Neural cell (in vitro differentiated cells): ENCODE data around the gene PTPN21. TPM values are rescaled to one million over a fixed set of nuclear protein-coding genes. Genes with fewer than 3 reads are reported as not detected.
"Not testable (repeated sequence)": the region's sequence is repeated elsewhere in the genome, so short reads cannot be mapped to it uniquely, and the experiment has no call there.

Source experiments
- H2AFZ ChIP-seq: fragments of 200-600, 300-800 bp; sonication (generic), shearing (Covaris generic); 2 replicates; pipeline ENCODE4 v1.6.0; 2014; ENCODE audit warnings: low read depth, mild to moderate bottlenecking, antibody characterized with exemption, low read length, moderate library complexity
- H3F3A ChIP-seq: fragments of 200-600 bp; shearing (Covaris generic); 2 replicates; pipeline ENCODE4 v1.6.1; 2016; ENCODE audit warnings: mild to moderate bottlenecking, moderate library complexity, mixed read lengths, antibody characterized with exemption, low read length; ENCODE audit not compliant: insufficient read depth, poor library complexity, severe bottlenecking
- H3K27ac ChIP-seq: fragments of 200-600, 300-800 bp; sonication (generic), shearing (Covaris generic); 2 replicates; pipeline ENCODE4 v1.5.1; 2014; ENCODE audit warnings: mild to moderate bottlenecking, low read length, moderate library complexity
- H3K27me3 ChIP-seq: fragments of 300-800, 200-600 bp; sonication (generic), shearing (Covaris generic); 2 replicates; pipeline ENCODE4 v1.6.0; 2014; ENCODE audit warnings: mild to moderate bottlenecking, low read depth, low read length, moderate library complexity; ENCODE audit not compliant: insufficient read depth
- H3K36me3 ChIP-seq: fragments of 300-800, 200-600 bp; sonication (generic), shearing (Covaris generic); 2 replicates; pipeline ENCODE4 v1.5.1; 2014; ENCODE audit warnings: mild to moderate bottlenecking, antibody characterized with exemption, low read length, moderate library complexity; ENCODE audit not compliant: insufficient read depth
- H3K4me2 ChIP-seq: fragments of 300-800, 200-600 bp; sonication (generic), shearing (Covaris generic); 2 replicates; pipeline ENCODE4 v1.6.0; 2014; ENCODE audit warnings: mild to moderate bottlenecking, low read length
- H3K4me3 ChIP-seq: fragments of 300-800, 200-600 bp; sonication (generic), shearing (Covaris generic); 2 replicates; pipeline ENCODE4 v1.5.1; 2014; ENCODE audit warnings: mild to moderate bottlenecking, low read length, moderate library complexity
- H3K79me2 ChIP-seq: fragments of 200-600 bp; shearing (Covaris generic); replicated peaks from 2 replicates; pipeline ENCODE4 v1.6.0; 2014; ENCODE audit warnings: mild to moderate bottlenecking, low read length, moderate library complexity; ENCODE audit not compliant: insufficient read depth
- H3K9ac ChIP-seq: fragments of 300-800, 200-600 bp; sonication (generic), shearing (Covaris generic); 2 replicates; pipeline ENCODE4 v1.6.1; 2016; ENCODE audit warnings: mild to moderate bottlenecking, low read length, mixed read lengths
- H3K9me2 ChIP-seq: fragments of 200-600 bp; shearing (Covaris generic); 2 replicates; pipeline ENCODE4 v1.6.1; 2016; ENCODE audit warnings: mild to moderate bottlenecking, low read length, mixed read lengths; ENCODE audit not compliant: insufficient read depth
- H3K9me3 ChIP-seq: fragments of 200-600, 300-800 bp; sonication (generic), shearing (Covaris generic); 2 replicates; pipeline ENCODE4 v1.6.1; 2016; ENCODE audit warnings: mild to moderate bottlenecking, mixed run types, low read length, moderate library complexity, mixed read lengths
- H4K20me1 ChIP-seq: fragments of 200-600 bp; shearing (Covaris generic); 2 replicates; pipeline ENCODE4 v1.6.1; 2016; ENCODE audit warnings: mild to moderate bottlenecking, mixed run types; ENCODE audit not compliant: insufficient read depth
- EP300 ChIP-seq: fragments of 450-650 bp; conservative IDR thresholded peaks from 2 replicates; pipeline ENCODE4 v1.6.1; 2014; ENCODE audit warnings: antibody characterized with exemption, mild to moderate bottlenecking, moderate library complexity; ENCODE audit not compliant: poor library complexity, severe bottlenecking
- EZH2 ChIP-seq: fragments of 200-600, 300-800 bp; shearing (Covaris generic), sonication (generic); IDR thresholded peaks from 2 replicates; pipeline ENCODE4 v1.6.1; 2014; ENCODE audit warnings: antibody characterized with exemption, low read length, borderline replicate concordance, mild to moderate bottlenecking; ENCODE audit not compliant: insufficient read depth, poor library complexity, severe bottlenecking
- MXI1 ChIP-seq: fragments of 450-650 bp; conservative IDR thresholded peaks from 2 replicates; pipeline ENCODE4 v1.6.1; 2014; ENCODE audit warnings: antibody characterized with exemption, mild to moderate bottlenecking; ENCODE audit not compliant: poor library complexity, severe bottlenecking
- POLR2AphosphoS5 ChIP-seq: IDR thresholded peaks from 2 replicates; pipeline ENCODE4 v1.6.1; 2012
- RAD21 ChIP-seq: fragments of 450-650 bp; conservative IDR thresholded peaks from 2 replicates; pipeline ENCODE4 v1.6.1; 2014; ENCODE audit warnings: antibody characterized with exemption, mild to moderate bottlenecking, moderate library complexity
- SMC3 ChIP-seq: fragments of 450-650 bp; conservative IDR thresholded peaks from 2 replicates; pipeline ENCODE4 v1.6.1; 2014; ENCODE audit warnings: antibody characterized with exemption, mild to moderate bottlenecking, moderate library complexity; ENCODE audit not compliant: poor library complexity
- TAF1 ChIP-seq: IDR thresholded peaks from 2 replicates; pipeline ENCODE4 v1.6.1; 2012; ENCODE audit warnings: low read depth
- polyA plus RNA-seq: library from polyadenylated mRNA; depleted of rRNA; stranded (reverse); fragments of >200 nt; gene quantifications from 2 replicates; pipeline ENCODE4 v1.2.3, GENCODE V29; 2014
- TF ChIP-seq, protein P1 (sequence below): IDR thresholded peaks from 2 replicates; pipeline ENCODE4 v1.6.1; 2012; ENCODE audit warnings: borderline replicate concordance
- TF ChIP-seq, protein P2 (sequence below): fragments of 450-650 bp; IDR thresholded peaks from 2 replicates; pipeline ENCODE4 v1.5.1; 2014; ENCODE audit warnings: antibody characterized with exemption, mild to moderate bottlenecking, moderate library complexity; ENCODE audit not compliant: poor library complexity, severe bottlenecking

The PTPN21 gene
- polyA plus RNA-seq, 1 donor from 2014 or later: 4.1 TPM

DNA sequence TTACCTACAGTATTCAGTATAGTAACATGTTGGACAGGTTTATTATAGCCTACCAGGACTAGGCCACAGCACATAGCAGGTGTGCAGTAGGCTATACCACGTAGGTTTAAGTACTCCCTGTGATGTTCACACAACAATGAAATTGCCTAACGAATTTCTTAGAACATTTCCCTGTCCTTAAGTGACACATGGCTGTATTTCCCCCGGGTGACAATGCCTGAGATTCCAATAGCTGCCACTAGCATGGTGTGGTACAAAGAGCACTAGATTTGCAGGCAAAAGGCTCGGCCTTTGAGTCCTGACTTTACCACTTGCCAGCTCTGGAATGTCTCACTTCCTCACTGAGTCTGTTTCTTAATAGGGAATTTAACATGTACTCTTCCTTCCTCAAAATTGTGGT, 19.7 kb downstream of the PTPN21 start:
- Histone ChIP-seq H3F3A (no peaks in the 10 kb centered on the region), H3K4me2 (no peak overlapping the region), H2AFZ (no peak overlapping the region), H3K36me3 (peaks cover 7% of the 10 kb centered on the region), H3K27ac (no peak overlapping the region), H3K27me3 (no peaks in the 10 kb centered on the region), H3K9ac (no peak overlapping the region), H3K79me2 (peaks cover 7% of the 10 kb centered on the region), H3K9me2 (no peaks in the 10 kb centered on the region), H3K9me3 (no peaks in the 10 kb centered on the region), H3K4me3 (no peak overlapping the region), H4K20me1 (no peaks in the 10 kb centered on the region)
- TF ChIP-seq SMC3: no peak
- TF ChIP-seq, protein P1, sequence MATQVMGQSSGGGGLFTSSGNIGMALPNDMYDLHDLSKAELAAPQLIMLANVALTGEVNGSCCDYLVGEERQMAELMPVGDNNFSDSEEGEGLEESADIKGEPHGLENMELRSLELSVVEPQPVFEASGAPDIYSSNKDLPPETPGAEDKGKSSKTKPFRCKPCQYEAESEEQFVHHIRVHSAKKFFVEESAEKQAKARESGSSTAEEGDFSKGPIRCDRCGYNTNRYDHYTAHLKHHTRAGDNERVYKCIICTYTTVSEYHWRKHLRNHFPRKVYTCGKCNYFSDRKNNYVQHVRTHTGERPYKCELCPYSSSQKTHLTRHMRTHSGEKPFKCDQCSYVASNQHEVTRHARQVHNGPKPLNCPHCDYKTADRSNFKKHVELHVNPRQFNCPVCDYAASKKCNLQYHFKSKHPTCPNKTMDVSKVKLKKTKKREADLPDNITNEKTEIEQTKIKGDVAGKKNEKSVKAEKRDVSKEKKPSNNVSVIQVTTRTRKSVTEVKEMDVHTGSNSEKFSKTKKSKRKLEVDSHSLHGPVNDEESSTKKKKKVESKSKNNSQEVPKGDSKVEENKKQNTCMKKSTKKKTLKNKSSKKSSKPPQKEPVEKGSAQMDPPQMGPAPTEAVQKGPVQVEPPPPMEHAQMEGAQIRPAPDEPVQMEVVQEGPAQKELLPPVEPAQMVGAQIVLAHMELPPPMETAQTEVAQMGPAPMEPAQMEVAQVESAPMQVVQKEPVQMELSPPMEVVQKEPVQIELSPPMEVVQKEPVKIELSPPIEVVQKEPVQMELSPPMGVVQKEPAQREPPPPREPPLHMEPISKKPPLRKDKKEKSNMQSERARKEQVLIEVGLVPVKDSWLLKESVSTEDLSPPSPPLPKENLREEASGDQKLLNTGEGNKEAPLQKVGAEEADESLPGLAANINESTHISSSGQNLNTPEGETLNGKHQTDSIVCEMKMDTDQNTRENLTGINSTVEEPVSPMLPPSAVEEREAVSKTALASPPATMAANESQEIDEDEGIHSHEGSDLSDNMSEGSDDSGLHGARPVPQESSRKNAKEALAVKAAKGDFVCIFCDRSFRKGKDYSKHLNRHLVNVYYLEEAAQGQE: no peak
- no peak for TF ChIP-seq EP300
- TF ChIP-seq POLR2AphosphoS5: no peak
- no peak for TF ChIP-seq TAF1
- no peak for TF ChIP-seq EZH2
- no peak for TF ChIP-seq RAD21

DNA sequence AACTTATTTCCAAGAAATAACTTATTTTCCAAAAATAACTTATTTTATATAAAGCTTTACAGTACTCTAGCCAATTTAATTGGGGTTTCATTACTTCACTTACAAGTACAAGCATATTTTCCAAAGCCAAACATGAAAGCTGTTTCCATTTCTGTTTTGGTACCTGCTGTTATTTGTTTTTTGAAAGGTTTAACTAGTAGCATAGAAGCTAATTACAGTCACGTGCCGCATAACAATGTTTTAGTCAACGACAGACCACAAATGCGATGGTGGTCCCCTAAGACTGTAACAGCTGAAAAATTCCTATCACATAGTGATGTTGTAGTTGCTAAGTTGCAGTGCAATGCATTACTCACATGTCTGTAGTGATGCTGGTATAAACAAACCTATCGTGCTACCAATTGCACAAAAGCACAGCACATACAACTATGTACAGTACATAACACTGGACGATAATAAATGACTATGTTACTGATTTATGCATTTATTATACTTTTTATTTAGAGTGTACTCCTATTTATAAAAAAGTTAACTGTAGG, 21.7 kb downstream of the PTPN21 start:
- no peaks in the 10 kb centered on the region for H3K27me3 ChIP-seq
- no peak overlapping the region for H3K4me2 ChIP-seq
- H3F3A ChIP-seq: no peaks in the 10 kb centered on the region
- H3K79me2 ChIP-seq: no peaks in the 10 kb centered on the region
- no peak overlapping the region for H3K9ac ChIP-seq
- no peak overlapping the region for H2AFZ ChIP-seq
- no peak overlapping the region for H3K27ac ChIP-seq
- H3K9me2 ChIP-seq: no peaks in the 10 kb centered on the region
- peaks cover 7% of the 10 kb centered on the region for H3K36me3 ChIP-seq
- no peaks in the 10 kb centered on the region for H3K9me3 ChIP-seq
- TF ChIP-seq, protein P1: no peak
- TF ChIP-seq, protein P2, sequence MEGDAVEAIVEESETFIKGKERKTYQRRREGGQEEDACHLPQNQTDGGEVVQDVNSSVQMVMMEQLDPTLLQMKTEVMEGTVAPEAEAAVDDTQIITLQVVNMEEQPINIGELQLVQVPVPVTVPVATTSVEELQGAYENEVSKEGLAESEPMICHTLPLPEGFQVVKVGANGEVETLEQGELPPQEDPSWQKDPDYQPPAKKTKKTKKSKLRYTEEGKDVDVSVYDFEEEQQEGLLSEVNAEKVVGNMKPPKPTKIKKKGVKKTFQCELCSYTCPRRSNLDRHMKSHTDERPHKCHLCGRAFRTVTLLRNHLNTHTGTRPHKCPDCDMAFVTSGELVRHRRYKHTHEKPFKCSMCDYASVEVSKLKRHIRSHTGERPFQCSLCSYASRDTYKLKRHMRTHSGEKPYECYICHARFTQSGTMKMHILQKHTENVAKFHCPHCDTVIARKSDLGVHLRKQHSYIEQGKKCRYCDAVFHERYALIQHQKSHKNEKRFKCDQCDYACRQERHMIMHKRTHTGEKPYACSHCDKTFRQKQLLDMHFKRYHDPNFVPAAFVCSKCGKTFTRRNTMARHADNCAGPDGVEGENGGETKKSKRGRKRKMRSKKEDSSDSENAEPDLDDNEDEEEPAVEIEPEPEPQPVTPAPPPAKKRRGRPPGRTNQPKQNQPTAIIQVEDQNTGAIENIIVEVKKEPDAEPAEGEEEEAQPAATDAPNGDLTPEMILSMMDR: no peak
- TF ChIP-seq MXI1: no peak
- H3K4me3 ChIP-seq: no peak overlapping the region
- no peaks in the 10 kb centered on the region for H4K20me1 ChIP-seq

DNA sequence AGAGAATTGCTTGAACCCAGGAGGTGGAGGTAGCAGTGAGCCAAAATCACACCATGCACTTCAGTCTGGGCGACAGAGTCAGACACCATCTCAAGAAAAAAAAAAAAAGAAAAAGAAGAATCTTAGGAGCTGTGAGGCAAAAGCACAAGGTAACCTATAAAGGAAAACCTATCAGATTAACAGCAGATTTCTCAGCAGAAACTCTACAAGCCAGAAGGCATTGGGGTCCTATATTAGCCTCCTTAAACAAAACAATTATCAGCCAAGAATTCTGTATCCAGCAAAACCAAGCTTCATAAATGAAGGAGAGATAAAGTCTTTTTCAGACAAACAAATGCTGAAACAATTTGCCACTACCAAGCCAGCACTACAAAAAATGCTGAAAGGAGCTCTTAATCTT, 24.9 kb downstream of the PTPN21 start:
- H3K4me3 ChIP-seq, H4K20me1 ChIP-seq, H2AFZ ChIP-seq, H3K79me2 ChIP-seq, H3K36me3 ChIP-seq, H3K4me2 ChIP-seq, H3K9me3 ChIP-seq, H3K27ac ChIP-seq, H3K27me3 ChIP-seq, H3F3A ChIP-seq, H3K9me2 ChIP-seq, H3K9ac ChIP-seq: not testable (repeated sequence)
